CD14-positive monocyte (primary cell): Measurements from ENCODE around the gene SETD3. TPM values are rescaled to one million over a fixed set of nuclear protein-coding genes. Genes with fewer than 3 reads are reported as not detected.

ENCODE experiments used
- DNase-seq, 3 donors: peaks; one replicate each; pipeline ENCODE4 v3.0.0-alpha.2; 2011 to 2022
- H2AFZ ChIP-seq: 2 replicates; pipeline ENCODE4 v1.6.0; 2012; ENCODE audit warnings: mild to moderate bottlenecking, low read depth, low read length, inconsistent platforms; ENCODE audit not compliant: insufficient read depth, poor library complexity, severe bottlenecking
- H3K27ac ChIP-seq, 2 donors: 1 replicate in 1 of 2; 2 replicates in 1 of 2; pipeline ENCODE4 v1.5.1; 2012 to 2013; ENCODE audit warnings: low read length in 2 of 2, control low read depth in 1 of 2, inconsistent platforms in 1 of 2, low read depth in 1 of 2, mild to moderate bottlenecking in 1 of 2
- H3K27me3 ChIP-seq, 2 donors: one replicate each; pipeline versions ENCODE4 v1.6.0 to v1.6.1; 2011 to 2013; ENCODE audit warnings: low read length in 2 of 2; ENCODE audit not compliant: control insufficient read depth in 2 of 2, insufficient read depth in 2 of 2
- H3K36me3 ChIP-seq, 2 donors: replicated peaks in 1 of 2; 1 replicate in 1 of 2; 2 replicates in 1 of 2; pipeline versions ENCODE4 v1.5.1 to v1.6.1; 2012 to 2013; ENCODE audit warnings: low read length in 2 of 2, control low read depth in 1 of 2, inconsistent platforms in 1 of 2, mild to moderate bottlenecking in 1 of 2; ENCODE audit not compliant: insufficient read depth in 2 of 2, control insufficient read depth in 1 of 2
- H3K4me1 ChIP-seq, 2 donors: 1 replicate in 1 of 2; 2 replicates in 1 of 2; pipeline versions ENCODE4 v1.5.1 to v1.6.1; 2012 to 2013; ENCODE audit warnings: low read length in 2 of 2, control low read depth in 1 of 2, inconsistent platforms in 1 of 2, mild to moderate bottlenecking in 1 of 2, moderate library complexity in 1 of 2; ENCODE audit not compliant: insufficient read depth in 2 of 2, control insufficient read depth in 1 of 2
- H3K4me2 ChIP-seq: replicated peaks from 2 replicates; pipeline ENCODE3; 2012; ENCODE audit warnings: low read length, moderate library complexity, mild to moderate bottlenecking; ENCODE audit not compliant: poor library complexity, severe bottlenecking; ENCODE audit errors: extremely low read depth
- H3K4me3 ChIP-seq, 3 experiments: fragments of 200-600 bp in 1 of 3; sonication (generic) in 1 of 3; replicated peaks in 1 of 3; 1 replicate in 2 of 3; 2 replicates in 1 of 3; pipeline ENCODE4 v1.5.1; 2011 to 2013; ENCODE audit warnings: low read length in 3 of 3, mild to moderate bottlenecking in 3 of 3, control low read depth in 2 of 3, low read depth in 2 of 3, inconsistent platforms in 1 of 3, moderate library complexity in 1 of 3
- H3K79me2 ChIP-seq: 2 replicates; pipeline ENCODE4 v1.6.0; 2012; ENCODE audit warnings: mild to moderate bottlenecking, control low read depth, inconsistent platforms, low read length, moderate library complexity; ENCODE audit not compliant: insufficient read depth
- H3K9ac ChIP-seq: 2 replicates; pipeline ENCODE4 v1.6.0; 2017; ENCODE audit warnings: low read length, mild to moderate bottlenecking; ENCODE audit not compliant: insufficient read depth, poor library complexity, severe bottlenecking
- H3K9me3 ChIP-seq, 2 donors: replicated peaks in 1 of 2; 1 replicate in 1 of 2; 2 replicates in 1 of 2; pipeline versions ENCODE4 v1.5.1 to v1.6.1; 2012 to 2013; ENCODE audit warnings: low read length in 2 of 2, control low read depth in 1 of 2; ENCODE audit not compliant: control insufficient read depth in 1 of 2, insufficient read depth in 1 of 2
- H4K20me1 ChIP-seq: 2 replicates; pipeline ENCODE4 v1.6.0; 2012; ENCODE audit warnings: mild to moderate bottlenecking, low read length, control low read depth, moderate library complexity; ENCODE audit not compliant: insufficient read depth
- H3K27ac Mint-ChIP-seq, 7 donors: one replicate each; pipeline ENCODE4 v1.8.0; 2020; ENCODE audit warnings: mild to moderate bottlenecking in 7 of 7, mixed read lengths in 7 of 7, moderate library complexity in 6 of 7, inconsistent platforms in 2 of 7
- H3K27me3 Mint-ChIP-seq, 3 donors: one replicate each; pipeline ENCODE4 v1.8.0; 2021 to 2022; ENCODE audit warnings: low read depth in 3 of 3, mild to moderate bottlenecking in 3 of 3, mixed read lengths in 3 of 3, moderate library complexity in 3 of 3, inconsistent platforms in 1 of 3
- H3K36me3 Mint-ChIP-seq, 2 donors: one replicate each; pipeline ENCODE4 v1.8.0; 2020; ENCODE audit warnings: mixed read lengths in 2 of 2, inconsistent platforms in 1 of 2, mild to moderate bottlenecking in 1 of 2
- H3K4me1 Mint-ChIP-seq: one replicate; pipeline ENCODE4 v1.8.0; 2020; ENCODE audit warnings: mild to moderate bottlenecking, mixed read lengths
- H3K4me3 Mint-ChIP-seq, 2 donors: one replicate each; pipeline ENCODE4 v1.8.0; 2020; ENCODE audit warnings: mild to moderate bottlenecking in 2 of 2, mixed read lengths in 2 of 2, moderate library complexity in 1 of 2
- H3K9me3 Mint-ChIP-seq, 7 donors: one replicate each; pipeline ENCODE4 v1.8.0; 2020 to 2022; ENCODE audit warnings: mixed read lengths in 7 of 7, mild to moderate bottlenecking in 6 of 7, moderate library complexity in 6 of 7, inconsistent platforms in 2 of 7
- WGBS: methylation state at CpG from one replicate; pipeline ENCODE4 v1.1.5; 2013; ENCODE audit warnings: missing lambda C conversion rate; ENCODE audit not compliant: insufficient coverage; 5-methylcytosine and 5-hydroxymethylcytosine counted together
- intact Hi-C, 2 donors: fragments of 100-400 bp; cut with micrococcal nuclease; formaldehyde crosslinking; loops; one replicate each; pipeline versions ENCODE4 v1.15.0 to v1.15.1; 2023
- polyA plus RNA-seq, 3 donors: library from polyadenylated mRNA; depleted of rRNA in 1 of 3; unstranded in 2 of 3; stranded (reverse) in 1 of 3; fragments of 300-500 nt in 2 of 3; fragments of >200 nt in 1 of 3; fragmentation: Illumina TruSeq in 2 of 3; gene quantifications; 1 replicate in 2 of 3; 2 replicates in 1 of 3; pipeline ENCODE4 v1.2.3, GENCODE V29; 2012 to 2021
- TF ChIP-seq, protein P1 (sequence below): fragments of 200-600 bp; IDR thresholded peaks from one replicate; pipeline ENCODE4 v1.8.0; 2022; ENCODE audit warnings: antibody characterized with exemption, mild to moderate bottlenecking

The SETD3 gene
- polyA plus RNA-seq, 3 donors, result 22.9 to 39.5 (median 38.7) TPM

DNA sequence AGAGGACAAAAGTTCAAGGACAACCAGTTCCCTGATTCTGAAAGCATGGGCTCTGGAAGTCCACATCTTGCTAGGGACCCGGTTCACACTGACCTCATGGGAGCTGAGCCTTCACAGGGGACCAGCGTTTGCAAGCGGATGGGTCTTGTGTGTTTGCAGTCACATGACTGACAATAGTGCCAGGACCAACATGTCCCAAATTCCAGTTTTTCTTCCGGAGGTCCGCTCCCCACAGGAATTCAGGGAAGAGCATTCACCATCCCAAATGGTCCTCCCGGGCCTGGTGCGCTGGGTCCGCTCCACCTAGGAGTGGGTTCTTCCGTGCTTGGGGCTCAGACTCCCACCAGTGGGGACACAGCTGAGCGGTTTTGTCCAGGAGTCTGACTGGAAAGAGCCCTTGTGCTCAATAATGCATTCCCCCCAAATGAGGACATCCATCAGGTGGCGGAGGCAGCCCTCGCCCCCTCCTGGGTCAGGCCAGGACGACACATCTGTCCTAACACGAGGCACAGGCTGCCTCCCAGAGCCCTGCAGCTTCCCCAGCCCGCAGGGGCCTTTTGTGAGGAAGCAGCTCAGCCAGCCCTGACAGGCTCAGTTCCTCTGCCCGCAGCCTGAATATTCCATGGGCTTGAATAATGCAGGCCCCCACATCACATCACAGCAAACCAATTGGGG is 116.9 kb downstream of the SETD3 start:
- Histone ChIP-seq H3K79me2 (no peaks in the 10 kb centered on the region), H3K27me3 (no peaks in the 10 kb centered on the region), H3K27ac (no peak overlapping the region), H3K9ac (no peak overlapping the region), H3K4me3 (no peak overlapping the region), H3K9me3 (no peaks in the 10 kb centered on the region), H2AFZ (no peak overlapping the region), H3K36me3 (no peaks in the 10 kb centered on the region), H3K4me1 (no peaks in the 10 kb centered on the region), H3K4me2 (no peak overlapping the region), H4K20me1 (no peaks in the 10 kb centered on the region)
- intact Hi-C loops, result no loop called here
- Mint-ChIP-seq H3K27me3 (peaks cover 0 to 9% (median 4%) of the 10 kb centered on the region in 3 donors), H3K4me1 (no peaks in the 10 kb centered on the region), H3K27ac (no peak overlapping the region), H3K36me3 (no peaks in the 10 kb centered on the region), H3K9me3 (peaks cover 0 to 7% (median 0%) of the 10 kb centered on the region in 7 donors), H3K4me3 (no peak overlapping the region)
- 83% methylated on average over 13 of the region's 16 CpGs for WGBS
- TF ChIP-seq, protein P1, sequence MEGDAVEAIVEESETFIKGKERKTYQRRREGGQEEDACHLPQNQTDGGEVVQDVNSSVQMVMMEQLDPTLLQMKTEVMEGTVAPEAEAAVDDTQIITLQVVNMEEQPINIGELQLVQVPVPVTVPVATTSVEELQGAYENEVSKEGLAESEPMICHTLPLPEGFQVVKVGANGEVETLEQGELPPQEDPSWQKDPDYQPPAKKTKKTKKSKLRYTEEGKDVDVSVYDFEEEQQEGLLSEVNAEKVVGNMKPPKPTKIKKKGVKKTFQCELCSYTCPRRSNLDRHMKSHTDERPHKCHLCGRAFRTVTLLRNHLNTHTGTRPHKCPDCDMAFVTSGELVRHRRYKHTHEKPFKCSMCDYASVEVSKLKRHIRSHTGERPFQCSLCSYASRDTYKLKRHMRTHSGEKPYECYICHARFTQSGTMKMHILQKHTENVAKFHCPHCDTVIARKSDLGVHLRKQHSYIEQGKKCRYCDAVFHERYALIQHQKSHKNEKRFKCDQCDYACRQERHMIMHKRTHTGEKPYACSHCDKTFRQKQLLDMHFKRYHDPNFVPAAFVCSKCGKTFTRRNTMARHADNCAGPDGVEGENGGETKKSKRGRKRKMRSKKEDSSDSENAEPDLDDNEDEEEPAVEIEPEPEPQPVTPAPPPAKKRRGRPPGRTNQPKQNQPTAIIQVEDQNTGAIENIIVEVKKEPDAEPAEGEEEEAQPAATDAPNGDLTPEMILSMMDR, result no peak
- no peak for DNase-seq

DNA sequence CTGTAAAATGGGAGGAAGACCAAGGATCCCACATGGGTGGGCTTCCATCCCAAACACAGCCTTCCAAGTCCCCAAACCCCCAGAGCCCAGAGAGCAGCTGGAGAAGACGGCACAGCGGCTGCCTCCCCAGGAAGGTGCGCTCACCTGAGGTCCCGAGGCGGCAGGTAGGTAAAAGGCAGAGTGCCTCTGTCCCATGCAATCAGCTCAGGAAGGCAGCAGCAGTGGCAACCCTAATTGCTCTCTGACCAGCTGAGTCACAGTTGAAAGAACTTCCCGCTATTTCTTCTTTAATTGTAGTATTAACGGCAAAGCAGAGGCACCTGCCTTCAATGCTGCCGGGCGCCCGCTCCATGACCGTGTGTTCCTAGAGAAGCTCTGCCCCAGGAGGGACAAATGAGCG is 117.6 kb downstream of the SETD3 start:
- TF ChIP-seq, protein P1, result no peak
- H2AFZ ChIP-seq, result no peak overlapping the region
- no peaks in the 10 kb centered on the region for H4K20me1 ChIP-seq
- H3K27me3 ChIP-seq, result no peaks in the 10 kb centered on the region
- no peak for DNase-seq
- peaks cover 2 to 8% (median 4%) of the 10 kb centered on the region in 3 donors for H3K27me3 Mint-ChIP-seq
- H3K9me3 Mint-ChIP-seq, result peaks cover 0 to 4% (median 0%) of the 10 kb centered on the region in 7 donors
- no peaks in the 10 kb centered on the region for H3K4me1 ChIP-seq
- 95% methylated on average over 11 of the region's 12 CpGs for WGBS
- no peak overlapping the region for H3K4me3 ChIP-seq
- no peak overlapping the region for H3K4me3 Mint-ChIP-seq
- H3K79me2 ChIP-seq, result no peaks in the 10 kb centered on the region
- H3K27ac Mint-ChIP-seq, result no peak overlapping the region
- intact Hi-C loops, result no loop called here
- no peaks in the 10 kb centered on the region for H3K9me3 ChIP-seq
- H3K36me3 ChIP-seq, result no peaks in the 10 kb centered on the region
- H3K27ac ChIP-seq, result no peak overlapping the region
- no peak overlapping the region for H3K9ac ChIP-seq
- no peak overlapping the region for H3K4me2 ChIP-seq
- H3K4me1 Mint-ChIP-seq, result no peaks in the 10 kb centered on the region
- H3K36me3 Mint-ChIP-seq, result no peaks in the 10 kb centered on the region
